Chondrocyte (in vitro differentiated cells): ENCODE data around the gene HDC. TPM values are rescaled to one million over a fixed set of nuclear protein-coding genes. Genes with fewer than 3 reads are reported as not detected.

Experiments
- DNase-seq: peaks from one replicate; pipeline ENCODE4 v3.0.0; 2021; ENCODE audit warnings: mixed read lengths, low spot score
- H3K27ac Mint-ChIP-seq: one replicate; pipeline ENCODE4 v1.8.0; 2021; ENCODE audit warnings: mild to moderate bottlenecking, moderate library complexity, mixed read lengths; ENCODE audit not compliant: unreplicated experiment
- H3K27me3 Mint-ChIP-seq: 2 replicates; pipeline ENCODE4 v1.8.0; 2021; ENCODE audit warnings: low read depth, mixed read lengths
- H3K36me3 Mint-ChIP-seq: 2 replicates; pipeline ENCODE4 v1.8.0; 2021; ENCODE audit warnings: low read depth, mixed read lengths
- H3K4me1 Mint-ChIP-seq: 2 replicates; pipeline ENCODE4 v1.8.0; 2021; ENCODE audit warnings: low read depth, mild to moderate bottlenecking, mixed read lengths
- H3K4me3 Mint-ChIP-seq: one replicate; pipeline ENCODE4 v1.8.0; 2021; ENCODE audit warnings: mild to moderate bottlenecking, moderate library complexity, mixed read lengths; ENCODE audit not compliant: unreplicated experiment
- H3K9me3 Mint-ChIP-seq: 2 replicates; pipeline ENCODE4 v1.8.0; 2021; ENCODE audit warnings: low read depth, mixed read lengths
- total RNA-seq: library from RNA; stranded (reverse); gene quantifications from 3 replicates; pipeline ENCODE4 v1.2.1, GENCODE V29; 2021
- TF ChIP-seq, protein P1 (sequence below): fragments of 200-600 bp; sonication (generic); IDR thresholded peaks from 2 replicates; pipeline ENCODE4 v1.5.0; 2021; ENCODE audit warnings: antibody characterized with exemption, mild to moderate bottlenecking, moderate library complexity

The HDC gene
- total RNA-seq, 1 donor from 2014 or later, result not detected

DNA sequence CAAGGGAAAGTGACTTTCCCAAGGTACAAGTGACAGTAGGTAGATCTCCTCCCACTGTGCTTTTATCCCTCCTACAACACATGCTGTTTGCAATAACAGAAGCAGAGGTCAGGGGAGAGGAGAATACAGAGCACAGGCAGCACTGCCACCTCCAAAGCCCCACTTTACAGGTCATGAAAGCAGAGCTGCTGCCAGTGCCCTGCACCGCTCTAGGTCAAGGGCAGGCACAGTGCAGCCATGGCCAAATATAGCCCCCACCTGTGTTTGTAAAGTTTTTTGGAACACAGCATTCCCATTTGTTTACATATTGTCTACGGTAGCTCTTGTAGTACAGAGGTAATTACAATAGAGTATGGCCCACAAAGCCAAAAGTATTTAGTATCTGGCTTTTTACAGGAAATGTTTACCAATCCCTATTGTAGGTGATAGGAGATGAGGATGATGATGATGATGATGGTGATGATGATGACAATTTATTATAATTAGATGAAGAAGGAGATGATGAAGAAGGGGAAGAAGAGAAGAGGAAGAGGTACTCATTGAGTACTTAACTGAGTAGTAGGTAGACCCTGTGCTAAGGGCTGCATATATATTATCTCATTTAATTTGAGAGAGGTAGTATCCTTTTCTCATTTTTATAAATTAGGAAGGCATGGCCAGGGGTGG lies 20.4 kb downstream of the HDC start:
- no peak overlapping the region for H3K4me3 Mint-ChIP-seq
- H3K27me3 Mint-ChIP-seq, result no peaks in the 10 kb centered on the region

GRCh38 chr15:50244153-50244552 lies 21.4 kb downstream of the HDC start:
- DNase-seq, result no peak
- Mint-ChIP-seq H3K4me1 (peaks cover 3% of the 10 kb centered on the region), H3K9me3 (no peaks in the 10 kb centered on the region), H3K36me3 (no peaks in the 10 kb centered on the region), H3K4me3 (no peak overlapping the region), H3K27ac (no peak overlapping the region), H3K27me3 (no peaks in the 10 kb centered on the region)
- TF ChIP-seq, protein P1, sequence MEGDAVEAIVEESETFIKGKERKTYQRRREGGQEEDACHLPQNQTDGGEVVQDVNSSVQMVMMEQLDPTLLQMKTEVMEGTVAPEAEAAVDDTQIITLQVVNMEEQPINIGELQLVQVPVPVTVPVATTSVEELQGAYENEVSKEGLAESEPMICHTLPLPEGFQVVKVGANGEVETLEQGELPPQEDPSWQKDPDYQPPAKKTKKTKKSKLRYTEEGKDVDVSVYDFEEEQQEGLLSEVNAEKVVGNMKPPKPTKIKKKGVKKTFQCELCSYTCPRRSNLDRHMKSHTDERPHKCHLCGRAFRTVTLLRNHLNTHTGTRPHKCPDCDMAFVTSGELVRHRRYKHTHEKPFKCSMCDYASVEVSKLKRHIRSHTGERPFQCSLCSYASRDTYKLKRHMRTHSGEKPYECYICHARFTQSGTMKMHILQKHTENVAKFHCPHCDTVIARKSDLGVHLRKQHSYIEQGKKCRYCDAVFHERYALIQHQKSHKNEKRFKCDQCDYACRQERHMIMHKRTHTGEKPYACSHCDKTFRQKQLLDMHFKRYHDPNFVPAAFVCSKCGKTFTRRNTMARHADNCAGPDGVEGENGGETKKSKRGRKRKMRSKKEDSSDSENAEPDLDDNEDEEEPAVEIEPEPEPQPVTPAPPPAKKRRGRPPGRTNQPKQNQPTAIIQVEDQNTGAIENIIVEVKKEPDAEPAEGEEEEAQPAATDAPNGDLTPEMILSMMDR, result no peak

More for the DNA sequence above, 20.4 kb downstream of the HDC start:
- Mint-ChIP-seq H3K36me3 (no peaks in the 10 kb centered on the region), H3K4me1 (peaks cover 3% of the 10 kb centered on the region), H3K9me3 (no peaks in the 10 kb centered on the region), H3K27ac (no peak overlapping the region)
- no peak for DNase-seq
- TF ChIP-seq, protein P1, result no peak

DNA sequence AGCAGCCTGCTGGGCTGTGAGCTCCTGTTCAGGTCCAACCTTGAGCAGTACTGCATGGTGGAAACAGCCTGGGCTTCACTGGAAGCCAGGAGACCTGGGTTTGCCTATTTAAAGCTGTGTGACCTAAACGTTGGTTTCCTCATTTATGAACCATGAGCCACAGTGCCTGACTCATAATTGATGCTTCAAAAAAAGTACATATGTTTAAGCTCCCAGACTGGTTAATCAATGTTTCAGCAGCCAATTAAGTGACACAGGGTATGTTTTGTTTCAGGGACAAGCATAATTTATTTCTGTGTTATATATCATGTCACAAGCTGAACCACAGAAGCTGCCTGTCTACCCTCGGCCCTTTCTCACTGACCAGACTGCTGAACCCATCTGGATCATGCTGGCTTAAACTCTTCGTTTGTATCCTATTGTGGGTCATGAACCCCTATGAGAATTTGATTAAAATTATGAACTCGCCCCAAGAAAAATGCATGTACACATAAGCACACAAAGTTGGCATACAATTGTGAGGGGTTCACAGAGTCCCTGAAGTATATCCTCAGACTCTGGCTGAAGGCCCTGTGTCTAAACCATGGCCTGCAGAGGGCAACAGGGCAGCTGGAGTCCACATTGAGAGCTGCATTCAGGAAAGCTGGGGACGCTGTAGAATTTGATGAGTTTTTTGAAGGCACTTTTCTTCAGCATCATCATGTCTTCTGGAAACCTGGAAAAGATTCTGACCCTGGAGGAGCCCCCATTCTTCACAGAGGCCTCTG lies 23.7 kb downstream of the HDC start:
- Mint-ChIP-seq H3K27me3 (no peaks in the 10 kb centered on the region), H3K9me3 (no peaks in the 10 kb centered on the region), H3K36me3 (no peaks in the 10 kb centered on the region), H3K27ac (no peak overlapping the region), H3K4me1 (peaks cover 3% of the 10 kb centered on the region), H3K4me3 (no peak overlapping the region)
- TF ChIP-seq, protein P1, result no peak
- DNase-seq, result no peak

GRCh38 chr15:50238255-50238654 lies 27.3 kb downstream of the HDC start:
- no peak for DNase-seq
- Mint-ChIP-seq H3K4me3 (no peak overlapping the region), H3K27ac (no peak overlapping the region), H3K9me3 (no peaks in the 10 kb centered on the region), H3K4me1 (peaks cover 6% of the 10 kb centered on the region), H3K27me3 (no peaks in the 10 kb centered on the region), H3K36me3 (no peaks in the 10 kb centered on the region)
- TF ChIP-seq, protein P1, result no peak

DNA sequence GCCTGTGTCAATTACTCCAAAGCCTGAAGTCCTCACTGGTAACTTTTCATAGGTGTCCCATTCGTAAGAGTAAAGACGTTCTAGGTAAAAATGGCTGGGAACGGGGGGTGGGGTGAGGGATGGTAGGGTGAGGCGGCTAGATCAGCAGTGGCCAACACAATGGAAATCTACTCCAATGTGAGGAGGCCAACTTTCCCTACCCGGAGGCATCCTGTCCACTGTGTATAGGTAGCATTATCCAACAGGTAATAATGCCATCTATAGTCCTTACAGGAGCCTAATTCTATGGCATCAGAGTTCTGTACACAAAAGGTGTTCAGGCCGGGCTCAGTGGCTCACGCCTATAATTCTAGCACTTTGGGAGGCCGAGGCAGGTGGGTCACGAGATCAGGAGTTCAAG lies 29.1 kb downstream of the HDC start:
- Mint-ChIP-seq H3K27ac (no peak overlapping the region), H3K36me3 (no peaks in the 10 kb centered on the region), H3K4me3 (no peak overlapping the region), H3K9me3 (no peaks in the 10 kb centered on the region), H3K4me1 (peaks cover 6% of the 10 kb centered on the region), H3K27me3 (no peaks in the 10 kb centered on the region)
- TF ChIP-seq, protein P1, result no peak
- no peak for DNase-seq
